ENCODE results near the gene ATP5MG.
A peak's percentile ranks its signal among the peaks of the same experiment; 100 is the strongest.
"Not testable (repeated sequence)": the region's sequence is repeated elsewhere in the genome, so short reads cannot be mapped to it uniquely, and the experiment has no call there.

The ATP5MG gene

GRCh38 chr11:118401151-118401879, at the start of gene ATP5MG:
Gene ATP5MG, plus strand, starts transcription at chr11:118401606. Its CDS starts 60 bp downstream, at chr11:118401666.
- DNase-seq: peak; percentile 100

GRCh38 chr11:118353084-118353710, 48.2 kb upstream of the ATP5MG start:
- peak; percentile 45 for DNase-seq

GRCh38 chr11:118358071-118358470, 43.3 kb upstream of the ATP5MG start:
- no peak for DNase-seq

GRCh38 chr11:118359295-118359958, 42.0 kb upstream of the ATP5MG start, which contains the start of gene UBE4A:
Gene UBE4A, plus strand, starts transcription at chr11:118359600. Its CDS starts 5,481 bp downstream, at chr11:118365081.
- DNase-seq: peak; percentile 96

GRCh38 chr11:118364956-118365615, 36.3 kb upstream of the ATP5MG start:
- DNase-seq: no peak

GRCh38 chr11:118366287-118366686, 35.1 kb upstream of the ATP5MG start:
- no peak for DNase-seq

GRCh38 chr11:118370774-118371173, 30.6 kb upstream of the ATP5MG start:
- no peak for DNase-seq

- DNase-seq: no peak
Observed at GRCh38 chr11:118373263-118373662, 28.1 kb upstream of the ATP5MG start.

GRCh38 chr11:118373871-118374270, 27.5 kb upstream of the ATP5MG start:
- no peak for DNase-seq

- no peak for DNase-seq
Observed at GRCh38 chr11:118374729-118375128, 26.7 kb upstream of the ATP5MG start.

GRCh38 chr11:118375978-118376377, 25.4 kb upstream of the ATP5MG start:
- no peak for DNase-seq

- no peak for DNase-seq
Observed at GRCh38 chr11:118379497-118379896, 21.9 kb upstream of the ATP5MG start.

- DNase-seq: no peak
Observed at GRCh38 chr11:118380571-118380970, 20.8 kb upstream of the ATP5MG start.

- no peak for DNase-seq
Observed at GRCh38 chr11:118382954-118383353, 18.5 kb upstream of the ATP5MG start.

GRCh38 chr11:118383657-118384056, 17.7 kb upstream of the ATP5MG start:
- no peak for DNase-seq

- no peak for DNase-seq
Observed at GRCh38 chr11:118396097-118396501, 5.3 kb upstream of the ATP5MG start.

GRCh38 chr11:118397448-118397847, 4.0 kb upstream of the ATP5MG start:
- DNase-seq: no peak

- DNase-seq: no peak
Observed at GRCh38 chr11:118398791-118399559, 2.4 kb upstream of the ATP5MG start.

- DNase-seq: no peak
Observed at GRCh38 chr11:118401880-118402590, 629 bp downstream of the ATP5MG start.

- not testable (repeated sequence) for DNase-seq
Observed at GRCh38 chr11:118402594-118402993, 1.2 kb downstream of the ATP5MG start.

- DNase-seq: peak; percentile 84
Observed at GRCh38 chr11:118406599-118407166, 5.3 kb downstream of the ATP5MG start.

Measured in NCI-H1105 treated with DMSO at 0.1 percent for 48 hours (cell line).